ENCODE measurements around the gene MARCHF3.
"Not testable (repeated sequence)": the region's sequence is repeated elsewhere in the genome, so short reads cannot be mapped to it uniquely, and the experiment has no call there.

The MARCHF3 gene

DNA sequence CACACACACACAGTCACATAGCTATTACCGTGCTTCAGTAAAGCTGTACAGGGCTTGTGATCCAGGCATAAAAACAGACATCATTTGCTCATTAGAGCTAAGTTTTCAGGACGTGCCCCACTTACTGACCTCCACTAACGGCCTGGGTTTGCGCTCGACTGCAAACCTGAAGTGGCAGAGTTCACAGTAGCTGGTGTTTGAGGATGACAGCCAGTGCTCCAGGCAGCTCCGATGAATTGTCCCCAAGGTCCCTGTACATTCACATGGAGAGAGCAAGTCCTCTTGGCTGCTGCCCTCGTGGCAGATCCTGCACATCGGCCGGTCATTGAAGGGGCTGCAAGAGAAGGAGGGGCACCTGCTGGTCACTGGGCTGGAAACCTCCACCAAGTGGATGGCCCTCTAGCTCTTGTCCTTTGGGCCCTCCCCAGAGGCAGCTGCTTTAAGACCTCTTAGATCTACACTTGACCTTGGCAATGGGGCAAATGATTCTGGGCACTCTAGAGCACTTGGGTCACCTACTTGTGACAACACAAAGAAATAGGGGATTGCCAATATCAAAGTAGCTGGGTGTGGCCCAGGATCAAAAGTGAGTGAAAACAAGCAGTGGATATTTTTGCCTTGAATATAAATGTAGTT is 115.4 kb downstream of the MARCHF3 start:
- DNase-seq = no peak

DNA sequence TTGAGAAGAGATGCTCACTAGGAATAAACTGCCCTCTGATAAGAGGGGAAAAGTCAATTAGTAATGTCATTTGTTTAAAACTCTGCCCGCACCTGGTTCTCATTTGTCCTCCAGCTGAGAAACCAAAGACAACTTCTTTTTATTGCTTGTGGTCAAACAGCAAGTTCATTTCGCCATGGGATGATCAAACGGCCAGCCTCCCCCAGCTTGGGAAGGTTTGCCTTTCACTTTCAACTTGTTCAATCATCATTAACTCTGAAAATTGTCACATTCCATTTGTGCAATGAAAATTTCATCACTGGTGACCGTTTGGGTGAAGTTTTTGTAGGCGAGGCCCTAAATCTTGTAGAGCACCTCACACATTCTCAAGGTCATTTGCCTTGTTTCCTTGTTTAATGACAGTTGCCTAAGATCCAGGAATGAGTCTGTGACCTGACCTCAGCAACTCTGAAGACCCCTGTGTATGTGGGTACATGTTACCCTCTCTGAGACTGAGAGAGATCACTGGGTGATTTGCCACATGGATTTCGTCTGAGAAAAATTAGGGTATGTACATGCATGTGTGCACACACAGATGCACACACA is 117.7 kb downstream of the MARCHF3 start:
- no peak for DNase-seq

GRCh38 chr5:126911986-126912385 is 118.4 kb downstream of the MARCHF3 start:
- no peak for DNase-seq

DNA sequence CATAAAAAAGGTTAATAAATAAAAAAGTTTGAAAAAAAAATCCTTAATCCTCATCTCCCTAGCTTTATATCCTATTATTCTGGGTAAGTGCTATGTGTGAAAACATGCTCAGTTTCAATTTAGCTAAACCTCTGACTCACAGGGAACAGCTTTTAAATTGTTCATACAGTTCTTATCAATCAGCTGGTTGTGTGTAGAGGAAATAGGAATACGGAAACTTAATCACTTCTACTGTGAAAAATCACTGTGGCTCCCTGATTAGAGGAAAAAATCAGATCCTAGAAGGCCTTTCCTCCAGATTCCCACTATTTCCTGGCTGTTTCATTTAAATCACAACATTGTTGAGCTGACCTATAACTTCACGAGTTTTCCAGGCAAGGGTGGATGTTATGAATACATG is 120.5 kb downstream of the MARCHF3 start:
- DNase-seq = no peak

DNA sequence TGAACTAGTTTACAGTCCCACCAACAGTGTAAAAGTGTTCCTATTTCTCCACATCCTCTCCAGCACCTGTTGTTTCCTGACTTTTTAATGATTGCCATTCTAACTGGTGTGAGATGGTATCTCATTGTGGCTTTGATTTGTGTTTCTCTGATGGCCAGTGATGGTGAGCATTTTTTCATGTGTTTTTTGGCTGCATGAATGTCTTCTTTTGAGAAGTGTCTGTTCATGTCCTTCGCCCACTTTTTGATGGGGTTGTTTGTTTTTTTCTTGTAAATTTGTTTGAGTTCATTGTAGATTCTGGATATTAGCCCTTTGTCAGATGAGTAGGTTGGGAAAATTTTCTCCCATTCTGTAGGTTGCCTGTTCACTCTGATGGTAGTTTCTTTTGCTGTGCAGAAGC is 126.0 kb downstream of the MARCHF3 start:
- not testable (repeated sequence) for DNase-seq

DNA sequence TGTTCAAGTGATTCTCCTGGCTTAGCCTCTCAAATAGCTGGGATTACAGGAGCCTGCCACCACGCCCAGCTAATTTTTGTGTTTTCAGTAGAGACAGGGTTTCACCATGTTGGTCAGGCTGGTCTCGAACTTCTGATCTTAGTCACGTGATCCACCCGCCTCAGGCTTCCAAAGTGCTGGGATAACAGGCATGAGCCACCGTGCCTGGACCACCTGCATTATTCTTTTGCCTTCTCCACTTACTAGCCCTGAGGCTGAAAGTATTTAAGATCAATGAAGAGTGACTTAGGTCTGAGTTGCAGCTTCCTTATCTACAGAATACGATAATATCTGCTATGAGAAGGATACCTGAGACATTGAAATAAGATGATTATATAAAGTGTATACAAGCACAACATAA is 129.6 kb downstream of the MARCHF3 start:
- no peak for DNase-seq

GRCh38 chr5:126899476-126899875 is 130.9 kb downstream of the MARCHF3 start:
- no peak for DNase-seq

DNA sequence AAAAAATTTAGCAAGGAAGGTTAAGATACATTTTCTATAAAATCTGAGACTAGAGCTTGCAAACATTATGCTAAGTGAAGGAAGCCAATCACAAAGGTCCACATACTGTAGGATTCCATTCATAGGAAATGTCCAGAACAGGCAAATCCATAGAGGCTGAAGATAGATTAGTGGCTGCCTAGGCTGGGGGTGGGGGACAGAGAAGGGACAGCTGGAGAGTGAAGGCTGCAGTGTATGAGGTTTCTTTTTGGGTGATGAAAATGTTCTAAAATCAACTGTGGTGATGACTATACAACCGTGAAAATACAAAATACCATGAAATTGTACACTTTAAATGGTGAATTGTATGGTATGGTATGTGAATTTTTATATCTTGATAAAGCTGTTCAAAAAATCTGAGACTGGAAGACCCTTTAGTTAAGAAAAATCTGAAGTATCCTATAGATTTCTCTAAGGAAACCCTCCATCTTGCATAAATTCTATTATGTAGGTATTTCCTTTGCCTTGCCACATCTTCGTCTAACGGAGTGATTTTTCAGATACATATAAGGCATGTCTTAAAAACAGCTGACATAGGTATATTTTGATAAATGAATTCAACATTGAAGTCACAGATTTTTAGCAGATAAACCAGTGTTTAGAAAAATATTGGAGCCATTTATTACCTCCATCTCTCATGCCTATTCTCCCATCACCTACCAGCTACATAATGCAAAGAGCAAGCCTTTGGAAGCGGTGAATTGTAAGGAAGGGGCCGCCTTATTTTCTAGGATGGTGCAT is 132.3 kb downstream of the MARCHF3 start:
- no peak for DNase-seq

- DNase-seq = no peak
Observed at GRCh38 chr5:126896170-126896702, 134.1 kb downstream of the MARCHF3 start.

- not testable (repeated sequence) for DNase-seq
Observed at GRCh38 chr5:126895712-126896111, 134.6 kb downstream of the MARCHF3 start.

GRCh38 chr5:126890414-126890813 is 139.9 kb downstream of the MARCHF3 start:
- DNase-seq = not testable (repeated sequence)

DNA sequence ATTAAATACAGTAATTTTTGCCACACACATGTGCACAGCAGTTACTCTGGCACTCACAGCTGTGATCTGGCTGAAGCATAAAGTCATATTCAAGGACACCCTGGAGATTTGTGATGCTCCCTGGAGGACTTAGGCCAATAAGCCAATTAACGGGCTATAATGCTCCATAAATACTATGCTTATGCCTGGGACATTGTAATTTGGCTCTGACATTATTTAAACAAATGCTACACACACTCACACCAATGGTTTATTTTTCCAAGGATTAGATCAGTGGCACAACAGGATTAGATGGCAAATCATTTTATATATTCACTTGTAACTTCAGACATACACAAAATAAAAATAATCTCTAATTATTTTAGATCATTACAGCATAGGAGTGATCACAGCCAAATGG is 142.2 kb downstream of the MARCHF3 start:
- no peak for DNase-seq

DNA sequence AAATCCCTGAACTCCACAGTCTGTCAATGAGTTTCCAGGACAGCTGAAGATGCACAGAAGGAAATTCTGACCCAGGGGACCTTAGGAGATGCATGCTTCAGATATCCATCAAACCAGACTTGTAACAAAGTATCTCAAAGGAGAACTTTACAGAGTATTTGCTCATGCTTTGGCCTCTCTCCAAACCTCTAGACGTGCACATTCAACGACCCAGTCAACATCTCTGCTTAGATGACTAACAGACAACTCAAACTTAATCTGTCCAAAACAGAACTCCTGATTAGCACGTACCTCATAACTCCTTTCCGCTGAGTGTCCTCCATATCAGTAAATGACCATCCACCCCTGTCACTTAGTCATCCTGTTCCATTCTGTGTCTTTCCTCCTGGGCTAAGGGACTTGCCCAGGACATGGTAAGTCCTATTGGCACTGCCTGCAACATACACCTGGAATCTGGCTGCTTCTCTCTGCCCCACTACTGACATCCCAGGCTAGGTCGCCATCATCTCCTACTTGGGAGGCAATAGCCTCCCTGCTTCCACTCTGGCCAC is 146.0 kb downstream of the MARCHF3 start:
- DNase-seq = no peak

GRCh38 chr5:126883564-126884245 is 146.7 kb downstream of the MARCHF3 start:
- DNase-seq = no peak

GRCh38 chr5:126881821-126882600 is 148.3 kb downstream of the MARCHF3 start:
- no peak for DNase-seq

- no peak for DNase-seq
Observed at GRCh38 chr5:126878634-126879033, 151.7 kb downstream of the MARCHF3 start.

DNA sequence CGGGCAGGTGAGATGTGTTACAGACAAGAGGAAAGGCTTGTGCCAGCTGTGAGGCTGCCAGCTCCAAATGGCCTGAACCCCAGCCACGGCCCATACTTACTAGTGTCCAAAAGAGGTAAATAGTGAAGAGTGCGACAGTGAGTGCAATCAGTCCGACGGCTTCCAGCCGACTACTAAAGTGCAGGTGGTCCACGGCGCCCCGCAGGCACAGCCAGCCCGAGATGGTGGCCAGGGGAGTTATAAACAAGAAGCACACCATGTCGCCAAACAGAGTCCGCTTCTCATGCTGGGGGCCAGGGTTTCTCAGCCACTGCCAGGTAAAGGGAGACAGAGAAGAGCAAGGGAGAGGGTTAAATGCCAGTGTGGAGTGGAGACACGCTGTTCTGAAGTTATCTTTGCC is 152.3 kb downstream of the MARCHF3 start:
- DNase-seq = no peak

GRCh38 chr5:126877602-126878001 is 152.8 kb downstream of the MARCHF3 start:
- no peak for DNase-seq

DNA sequence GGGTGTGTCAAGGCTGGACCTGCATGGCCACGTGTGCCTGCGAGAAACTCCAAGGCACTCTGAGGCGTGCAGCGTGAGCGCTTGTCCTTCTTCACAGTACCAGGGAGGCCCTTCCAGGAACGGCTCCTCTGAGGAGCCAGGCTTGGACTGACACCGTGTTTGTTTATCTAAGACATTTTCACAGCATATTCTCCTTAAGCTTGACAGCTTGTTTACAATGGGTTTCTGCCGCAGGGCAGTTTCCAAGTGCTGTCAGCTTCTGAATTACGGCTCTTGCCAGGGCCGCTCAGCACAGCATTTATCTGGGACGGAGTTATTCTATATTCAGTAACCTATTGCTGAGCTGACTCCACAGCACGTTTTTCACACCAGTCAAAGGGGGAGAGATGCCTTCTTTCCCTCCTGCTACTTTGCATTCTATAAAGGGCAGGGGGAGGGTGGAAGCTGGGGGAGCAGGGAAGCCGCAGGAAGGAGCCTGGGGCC is 155.0 kb downstream of the MARCHF3 start:
- no peak for DNase-seq

DNA sequence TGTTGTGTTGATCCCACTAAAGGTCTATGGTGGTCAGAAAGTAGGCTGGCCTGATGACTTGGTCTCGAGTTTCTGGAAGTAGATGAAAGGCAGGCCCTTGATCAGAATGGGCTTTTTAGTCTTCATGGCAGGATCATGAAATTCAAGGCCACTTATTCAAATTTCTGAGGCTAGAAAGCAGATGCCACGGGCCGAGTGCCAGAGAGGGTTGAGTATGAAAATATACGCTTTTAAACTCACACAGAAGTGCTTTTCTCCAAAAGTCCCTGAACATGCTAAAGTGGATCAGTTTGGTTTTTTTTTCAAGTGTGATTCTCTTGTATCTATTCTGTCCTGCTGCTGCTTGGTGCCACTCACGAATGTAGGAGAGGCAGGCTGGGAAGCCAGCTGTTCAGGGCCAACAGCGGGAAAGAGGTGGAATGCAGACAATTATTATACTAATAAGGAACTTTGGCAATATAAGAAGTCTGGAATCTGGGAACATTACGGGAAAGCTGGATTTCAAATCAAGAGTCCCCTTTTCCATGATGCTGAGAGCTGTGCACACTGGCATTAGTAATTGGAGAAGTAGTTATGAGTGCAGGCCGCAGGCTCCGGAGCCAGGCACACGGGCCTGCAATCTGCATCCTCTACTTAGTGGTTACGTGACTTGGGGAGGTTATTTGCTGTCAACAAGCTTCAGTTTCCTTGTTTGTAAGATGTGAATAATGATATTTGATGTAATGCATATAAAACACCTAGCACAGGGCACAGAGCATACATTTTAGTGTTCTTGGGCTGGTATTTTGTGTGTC is 157.6 kb downstream of the MARCHF3 start:
- peak; percentile 55 for DNase-seq

DNA sequence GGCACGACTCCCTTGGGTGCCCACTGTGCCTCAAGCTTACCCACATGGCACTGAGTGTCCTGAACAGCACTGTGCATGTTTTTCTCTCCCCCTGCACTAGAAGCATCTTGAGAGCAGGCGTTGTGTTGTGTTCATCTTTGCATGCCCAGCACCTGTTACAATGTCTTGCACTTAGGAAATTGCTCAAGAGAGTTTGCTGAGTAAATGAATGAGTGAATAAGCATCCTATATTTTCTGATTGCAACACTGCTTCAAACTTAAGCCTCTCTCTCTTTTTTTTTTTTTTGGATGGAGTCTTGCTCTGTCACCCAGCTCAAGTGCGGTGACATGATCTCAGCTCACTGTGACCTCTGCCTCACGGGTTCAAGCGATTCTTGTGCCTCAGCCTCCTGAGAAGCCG is 158.9 kb downstream of the MARCHF3 start:
- DNase-seq = no peak

Measured in left hindlimb (tissue), 1 donor.